ENCODE data around the gene CAMTA1. TPM values are rescaled to one million over a fixed set of nuclear protein-coding genes. Genes with fewer than 3 reads are reported as not detected.

The CAMTA1 gene
- total and polyA plus RNA-seq, 9 of the 15 experiments (the other 6 are each of a cell fraction or from before 2014, with no cell fraction given): 43.9 to 161 (median 65.9) TPM

DNA sequence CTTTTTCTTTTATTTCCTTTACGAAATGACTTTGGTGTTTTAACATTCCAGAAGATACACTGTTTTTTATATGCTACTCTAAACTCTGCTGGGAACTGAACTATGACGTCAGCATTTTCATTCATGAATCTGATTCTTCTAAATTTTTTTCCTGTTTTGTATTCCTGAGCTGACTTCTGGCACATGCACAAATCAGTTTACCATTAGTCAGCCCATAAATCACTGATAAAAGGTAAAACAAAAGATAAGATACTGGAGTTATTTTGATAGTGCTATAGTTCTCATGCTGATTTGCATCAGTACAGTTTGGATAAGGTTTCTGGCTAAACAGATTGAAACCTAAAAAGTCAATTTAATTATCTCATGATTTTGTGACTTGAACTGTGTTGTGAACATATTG lies 10.4 kb downstream of the CAMTA1 start (continued):
- TF ChIP-seq, protein P1, sequence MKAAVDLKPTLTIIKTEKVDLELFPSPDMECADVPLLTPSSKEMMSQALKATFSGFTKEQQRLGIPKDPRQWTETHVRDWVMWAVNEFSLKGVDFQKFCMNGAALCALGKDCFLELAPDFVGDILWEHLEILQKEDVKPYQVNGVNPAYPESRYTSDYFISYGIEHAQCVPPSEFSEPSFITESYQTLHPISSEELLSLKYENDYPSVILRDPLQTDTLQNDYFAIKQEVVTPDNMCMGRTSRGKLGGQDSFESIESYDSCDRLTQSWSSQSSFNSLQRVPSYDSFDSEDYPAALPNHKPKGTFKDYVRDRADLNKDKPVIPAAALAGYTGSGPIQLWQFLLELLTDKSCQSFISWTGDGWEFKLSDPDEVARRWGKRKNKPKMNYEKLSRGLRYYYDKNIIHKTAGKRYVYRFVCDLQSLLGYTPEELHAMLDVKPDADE (conservative IDR thresholded peaks at IDR 0.05; ENCODE audit: control insufficient read depth, low read depth, low read length): no peak
- no peak for TF ChIP-seq KHSRP (IDR thresholded peaks at IDR 0.05)

DNA sequence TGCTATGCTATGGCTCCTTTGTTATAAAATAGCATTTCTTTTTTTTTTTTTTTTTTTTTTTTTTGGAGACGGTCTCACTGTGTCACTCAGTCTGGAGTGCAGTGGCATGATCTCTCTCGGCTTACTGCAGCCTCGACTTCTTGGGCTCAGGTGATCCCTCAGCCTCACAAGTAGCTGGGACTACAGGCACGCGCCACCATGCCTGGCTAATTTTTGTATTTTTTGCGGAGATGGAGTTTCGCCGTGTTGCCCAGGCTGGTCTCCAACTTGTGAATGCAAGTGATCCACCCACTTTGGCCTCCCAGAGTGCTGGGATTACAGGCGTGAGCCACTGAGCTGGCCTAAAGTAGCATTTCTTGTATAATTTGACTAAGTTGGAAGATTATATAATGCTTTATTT lies 10.8 kb downstream of the CAMTA1 start:
- Histone ChIP-seq H3K36me3 (ENCODE audit: control insufficient read depth, insufficient read depth, low read length) (peaks cover 7% of the 10 kb centered on the region; the same call in 1 of the 3 replicates), H3K4me3 (no peak overlapping the region), H3K27me3 (ENCODE audit: control insufficient read depth in 2 of 2, insufficient read depth in 2 of 2, low read length in 2 of 2) (no peaks in the 10 kb centered on the region), H2AFZ (ENCODE audit: low read depth, low read length) (no peak overlapping the region), H3K79me2 (ENCODE audit: control insufficient read depth, insufficient read depth, low read length) (peaks cover 24% of the 10 kb centered on the region), H3K27ac (ENCODE audit: extremely low read depth, low read depth, low read length) (no peak overlapping the region), H3K9me1 (ENCODE audit: control insufficient read depth, insufficient read depth, low read length) (no peaks in the 10 kb centered on the region), H3K4me1 (replicated peaks in 1 of 2; ENCODE audit: control insufficient read depth in 2 of 2, insufficient read depth in 2 of 2, low read length in 2 of 2) (peaks cover 3 to 14% of the 10 kb centered on the region in 2 experiments; a peak in 4 of 5 replicates), H3K4me2 (ENCODE audit: insufficient read depth, low read length) (no peak overlapping the region), H3K9ac (ENCODE audit: insufficient read depth in 1 of 2, low read depth in 2 of 2, low read length in 2 of 2) (no peak overlapping the region), H3K9me3 (replicated peaks; ENCODE audit: control insufficient read depth, insufficient read depth, low read depth, low read length) (no peaks in the 10 kb centered on the region), H4K20me1 (replicated peaks; ENCODE audit: control insufficient read depth, insufficient read depth, low read length) (no peaks in the 10 kb centered on the region; the same call in 1 of the 2 replicates)
- DNase-seq (ENCODE audit: extremely low read depth in 1 of 4, low spot score in 3 of 4) (no peak), FAIRE-seq (no peak), ATAC-seq (no peak)
- CTCF ChIA-PET (ENCODE audit: low intra/inter-chr PET ratio): no interaction called here
- in situ Hi-C loops (cut with MboI) (loop anchor here (5.0 kb wide), 1 partner anchor 271 kb away; no protein-coding TSS in a partner anchor), intact Hi-C loops (cut with micrococcal nuclease) (loop anchor here (10.0 kb wide), 1 partner anchor 419 kb away; no protein-coding TSS in a partner anchor)
- 85% methylated on average over 8 of the region's 9 CpGs for WGBS (ENCODE audit: insufficient coverage, low coverage, missing lambda C conversion rate)
- POLR2A ChIA-PET: interaction anchor here (1.1 to 1.5 kb wide), 2 partner anchors 11 to 103 kb away, joined by 3 to 4 read pairs; no protein-coding TSS in a partner anchor
- no TSS peak for BruUV-seq (replicated peaks)
- TF ChIP-seq HNRNPUL1 (IDR thresholded peaks at IDR 0.05; ENCODE audit: low read length) (no peak), PHB2 (IDR thresholded peaks at IDR 0.05; ENCODE audit: low read depth) (no peak), XRCC4 (IDR thresholded peaks at IDR 0.05; ENCODE audit: extremely low read depth, insufficient read depth, insufficient read length) (no peak), ATF1 (CRISPR knock-in tag; IDR thresholded peaks at IDR 0.05) (no peak), ATF1 (tag; IDR thresholded peaks at IDR 0.05) (no peak), ZNF224 (CRISPR knock-in tag; IDR thresholded peaks at IDR 0.05) (no peak), RHOXF2B (CRISPR knock-in tag; conservative IDR thresholded peaks at IDR 0.05) (no peak), POLR3G (IDR thresholded peaks at IDR 0.05; ENCODE audit: extremely low read depth, insufficient read length, insufficient replicate concordance) (no peak), BHLHE40 (IDR thresholded peaks at IDR 0.05; ENCODE audit: low read length) (no peak), MTA2 (IDR thresholded peaks at IDR 0.05; ENCODE audit: low read depth) (no peak), CBX3 (IDR thresholded peaks at IDR 0.05; ENCODE audit: borderline replicate concordance in 1 of 2, low read length in 2 of 2) (no peak), CTBP1 (IDR thresholded peaks at IDR 0.05; ENCODE audit: borderline replicate concordance) (no peak), E2F3 (CRISPR knock-in tag; IDR thresholded peaks at IDR 0.05) (no peak), ZBTB8A (IDR thresholded peaks at IDR 0.05; ENCODE audit: partially characterized antibody) (no peak), KDM2B (CRISPR knock-in tag; IDR thresholded peaks at IDR 0.05) (no peak), BRD9 (IDR thresholded peaks at IDR 0.05; ENCODE audit: low read depth, partially characterized antibody) (no peak)
- TF ChIP-seq, protein P2, sequence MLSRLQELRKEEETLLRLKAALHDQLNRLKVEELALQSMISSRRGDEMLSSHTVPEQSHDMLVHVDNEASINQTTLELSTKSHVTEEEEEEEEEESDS (CRISPR knock-in tag; IDR thresholded peaks at IDR 0.05): no peak
- TF ChIP-seq, protein P3, sequence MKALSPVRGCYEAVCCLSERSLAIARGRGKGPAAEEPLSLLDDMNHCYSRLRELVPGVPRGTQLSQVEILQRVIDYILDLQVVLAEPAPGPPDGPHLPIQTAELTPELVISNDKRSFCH (CRISPR knock-in tag; IDR thresholded peaks at IDR 0.05): no peak
- TF ChIP-seq, protein P3 (tag; IDR thresholded peaks at IDR 0.05): no peak
- TF ChIP-seq, protein P4, sequence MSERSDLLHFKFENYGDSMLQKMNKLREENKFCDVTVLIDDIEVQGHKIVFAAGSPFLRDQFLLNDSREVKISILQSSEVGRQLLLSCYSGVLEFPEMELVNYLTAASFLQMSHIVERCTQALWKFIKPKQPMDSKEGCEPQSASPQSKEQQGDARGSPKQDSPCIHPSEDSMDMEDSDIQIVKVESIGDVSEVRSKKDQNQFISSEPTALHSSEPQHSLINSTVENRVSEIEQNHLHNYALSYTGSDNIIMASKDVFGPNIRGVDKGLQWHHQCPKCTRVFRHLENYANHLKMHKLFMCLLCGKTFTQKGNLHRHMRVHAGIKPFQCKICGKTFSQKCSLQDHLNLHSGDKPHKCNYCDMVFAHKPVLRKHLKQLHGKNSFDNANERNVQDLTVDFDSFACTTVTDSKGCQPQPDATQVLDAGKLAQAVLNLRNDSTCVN (CRISPR knock-in tag; IDR thresholded peaks at IDR 0.05): no peak
